Stomach (tissue), 9 donors: ENCODE results near the gene GLCE. TPM values are rescaled to one million over a fixed set of nuclear protein-coding genes. Genes with fewer than 3 reads are reported as not detected.

Experiments used
- DNase-seq, 2 donors: peaks; one replicate each; pipeline versions ENCODE4 v3.0.0 to v3.0.0-alpha.2; 2013 to 2019
- H3K27ac ChIP-seq, 5 donors: fragments of 200-600 bp in 4 of 5; sonication (generic) in 4 of 5; one replicate each; pipeline ENCODE4 v1.5.1; 2013 to 2019; ENCODE audit warnings: mild to moderate bottlenecking in 1 of 5, moderate library complexity in 1 of 5
- H3K27me3 ChIP-seq, 3 donors: fragments of 200-600 bp; sonication (generic); one replicate each; pipeline ENCODE4 v1.5.1; 2017 to 2019; ENCODE audit warnings: mixed run types in 1 of 3
- H3K36me3 ChIP-seq, 4 donors: fragments of 200-600 bp; sonication (generic); 1 replicate in 3 of 4; 2 replicates in 1 of 4; pipeline ENCODE4 v1.5.1; 2016 to 2019
- H3K4me1 ChIP-seq, 4 donors: fragments of 200-600 bp; sonication (generic); one replicate each; pipeline ENCODE4 v1.5.1; 2016 to 2019
- H3K4me3 ChIP-seq, 4 donors: fragments of 200-600 bp; sonication (generic) in 3 of 4; one replicate each; pipeline ENCODE4 v1.5.1; 2016 to 2019; ENCODE audit warnings: mild to moderate bottlenecking in 1 of 4
- H3K9me3 ChIP-seq, 4 donors: fragments of 200-600 bp; sonication (generic); one replicate each; pipeline ENCODE4 v1.5.1; 2016 to 2019
- EP300 ChIP-seq: sonication (generic); formaldehyde crosslinking; IDR thresholded peaks from one replicate; pipeline ENCODE4 v1.6.1; 2017; ENCODE audit warnings: antibody characterized with exemption
- POLR2A ChIP-seq, 4 donors: fragments of 450-650 bp; IDR thresholded peaks; one replicate each; pipeline ENCODE4 v1.6.1; 2016; ENCODE audit warnings: antibody characterized with exemption in 4 of 4, control low read depth in 2 of 4, mild to moderate bottlenecking in 1 of 4, moderate library complexity in 1 of 4
- POLR2AphosphoS5 ChIP-seq, 3 donors: sonication (generic); formaldehyde crosslinking; IDR thresholded peaks; one replicate each; pipeline ENCODE4 v1.6.1; 2016; ENCODE audit warnings: antibody characterized with exemption in 3 of 3
- WGBS, 5 donors: extraction: QIAGEN DNeasy Blood & Tissue Kit in 3 of 5; methylation state at CpG; one replicate each; pipeline versions ENCODE4 v1.1.5 to v1.1.7; 2013 to 2018; 5-methylcytosine and 5-hydroxymethylcytosine counted together
- intact Hi-C: fragments of 100-400 bp; cut with DNase I; formaldehyde crosslinking; loops from one replicate; pipeline ENCODE4 v1.15.1; 2023; ENCODE audit warnings: low total_unique reads
- polyA plus RNA-seq, 3 donors: library from polyadenylated mRNA; stranded (reverse); fragments of 200-250 nt; gene quantifications; one replicate each; pipeline ENCODE4 v1.2.3, GENCODE V29; 2013
- total RNA-seq, 5 donors: library from RNA; depleted of rRNA; stranded (reverse); fragments of >200 nt; gene quantifications; one replicate each; pipeline versions ENCODE4 v1.1.0 to v1.2.3, GENCODE V29; 2014 to 2016
- TF ChIP-seq, protein P1 (sequence below), 7 experiments: fragments of 450-650 bp in 4 of 7; fragments of 200-600 bp in 3 of 7; sonication (generic) in 3 of 7; IDR thresholded peaks; one replicate each; pipeline ENCODE4 v1.5.1; 2016 to 2019; ENCODE audit warnings: antibody characterized with exemption in 7 of 7, control low read depth in 2 of 7, mild to moderate bottlenecking in 1 of 7
- donor health status: healthy with polysubstance abuse.
- donor health status: Bipolar disorder and iron deficiency.
- donor health status: healthy.

GLCE gene
- total and polyA plus RNA-seq, 8 donors: 5.5 to 50.9 (median 22.1) TPM

DNA sequence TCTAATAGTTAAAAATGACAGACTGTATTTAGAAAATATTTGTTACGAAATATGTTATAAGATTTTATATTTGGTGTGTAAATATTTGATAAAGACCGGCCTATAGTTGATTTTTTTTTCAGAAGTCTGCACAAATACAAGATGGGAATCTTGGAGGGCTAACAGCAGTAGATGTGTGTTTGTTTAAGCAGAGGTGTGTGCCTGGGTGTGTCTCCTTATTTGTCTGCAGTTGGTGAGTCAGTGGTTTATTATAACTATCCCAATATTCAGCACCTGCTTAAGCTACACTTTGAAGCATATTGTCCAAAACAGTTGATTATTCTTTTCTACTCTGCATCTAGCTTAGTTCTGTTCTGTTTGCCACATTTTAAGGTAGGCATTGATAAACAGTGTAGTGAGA is 12.4 kb downstream of the GLCE start:
- H3K27ac ChIP-seq: no peak overlapping the region
- WGBS, 5 donors: 29 to 78% (median 44%) methylated on average over 2 of the region's 2 CpGs
- H3K4me1 ChIP-seq: peaks cover 0 to 5% (median 0%) of the 10 kb centered on the region in 4 donors
- H3K9me3 ChIP-seq: no peaks in the 10 kb centered on the region
- TF ChIP-seq POLR2AphosphoS5 (IDR thresholded peaks at IDR 0.05): no peak
- TF ChIP-seq, protein P1, sequence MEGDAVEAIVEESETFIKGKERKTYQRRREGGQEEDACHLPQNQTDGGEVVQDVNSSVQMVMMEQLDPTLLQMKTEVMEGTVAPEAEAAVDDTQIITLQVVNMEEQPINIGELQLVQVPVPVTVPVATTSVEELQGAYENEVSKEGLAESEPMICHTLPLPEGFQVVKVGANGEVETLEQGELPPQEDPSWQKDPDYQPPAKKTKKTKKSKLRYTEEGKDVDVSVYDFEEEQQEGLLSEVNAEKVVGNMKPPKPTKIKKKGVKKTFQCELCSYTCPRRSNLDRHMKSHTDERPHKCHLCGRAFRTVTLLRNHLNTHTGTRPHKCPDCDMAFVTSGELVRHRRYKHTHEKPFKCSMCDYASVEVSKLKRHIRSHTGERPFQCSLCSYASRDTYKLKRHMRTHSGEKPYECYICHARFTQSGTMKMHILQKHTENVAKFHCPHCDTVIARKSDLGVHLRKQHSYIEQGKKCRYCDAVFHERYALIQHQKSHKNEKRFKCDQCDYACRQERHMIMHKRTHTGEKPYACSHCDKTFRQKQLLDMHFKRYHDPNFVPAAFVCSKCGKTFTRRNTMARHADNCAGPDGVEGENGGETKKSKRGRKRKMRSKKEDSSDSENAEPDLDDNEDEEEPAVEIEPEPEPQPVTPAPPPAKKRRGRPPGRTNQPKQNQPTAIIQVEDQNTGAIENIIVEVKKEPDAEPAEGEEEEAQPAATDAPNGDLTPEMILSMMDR (IDR thresholded peaks at IDR 0.05): no peak
- no peak for TF ChIP-seq EP300
- no peak for TF ChIP-seq POLR2A (IDR thresholded peaks at IDR 0.05)
- H3K36me3 ChIP-seq: no peaks in the 10 kb centered on the region
- no peak overlapping the region for H3K4me3 ChIP-seq
- DNase-seq: peak in 1 of 2 donors; percentile 55
- intact Hi-C loops: no loop called here
- no peaks in the 10 kb centered on the region for H3K27me3 ChIP-seq

DNA sequence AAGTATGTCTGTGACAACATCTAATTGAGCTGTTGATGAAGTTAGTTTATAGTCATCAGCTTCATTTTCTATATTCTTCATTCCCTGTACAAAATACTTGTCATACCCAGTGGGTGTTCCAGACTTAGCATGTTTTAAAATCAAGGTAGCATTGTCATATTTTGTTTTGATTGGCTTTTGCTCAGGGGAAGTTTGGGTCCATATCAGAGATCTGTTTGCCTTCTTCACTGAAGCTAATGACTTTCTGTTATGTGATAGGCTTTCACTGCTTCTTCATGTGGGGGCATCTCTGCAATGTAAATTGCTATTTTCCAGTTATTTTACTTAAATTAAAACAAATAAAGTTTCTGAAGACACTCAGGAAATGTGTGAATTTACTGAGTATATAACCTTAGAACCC is 15.1 kb downstream of the GLCE start:
- Histone ChIP-seq H3K27ac (no peak overlapping the region), H3K9me3 (no peaks in the 10 kb centered on the region), H3K36me3 (no peaks in the 10 kb centered on the region), H3K27me3 (no peaks in the 10 kb centered on the region), H3K4me1 (peaks cover 0 to 5% (median 0%) of the 10 kb centered on the region in 4 donors), H3K4me3 (no peak overlapping the region)
- TF ChIP-seq POLR2AphosphoS5 (IDR thresholded peaks at IDR 0.05): no peak
- intact Hi-C loops: no loop called here
- DNase-seq: no peak

DNA sequence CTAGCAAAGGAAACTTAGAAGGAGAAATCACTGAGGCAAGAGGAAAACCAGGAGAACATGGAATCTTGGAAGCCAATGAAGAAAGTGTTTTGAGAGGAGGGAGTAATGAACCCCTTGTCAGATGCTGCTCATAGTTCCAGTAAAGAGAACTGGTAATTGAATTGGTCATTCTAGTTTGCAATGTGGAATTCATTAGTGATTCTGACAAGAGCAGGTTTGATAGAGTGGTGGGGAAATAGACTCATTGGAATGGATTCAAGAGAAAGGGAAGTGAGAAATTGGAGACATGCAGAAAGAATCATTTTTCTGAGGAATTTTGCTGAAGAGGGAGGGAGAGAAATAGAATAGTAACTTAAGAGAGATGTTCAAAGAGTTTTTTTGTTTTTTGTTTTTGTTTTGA is 21.0 kb downstream of the GLCE start:
- DNase-seq: no peak
- Histone ChIP-seq H3K27ac (no peak overlapping the region), H3K27me3 (no peaks in the 10 kb centered on the region), H3K4me1 (no peaks in the 10 kb centered on the region), H3K9me3 (no peaks in the 10 kb centered on the region), H3K36me3 (no peaks in the 10 kb centered on the region), H3K4me3 (no peak overlapping the region)
- intact Hi-C loops: no loop called here
- TF ChIP-seq, protein P1 (IDR thresholded peaks at IDR 0.05): no peak
- no peak for TF ChIP-seq POLR2A (IDR thresholded peaks at IDR 0.05)
- no peak for TF ChIP-seq POLR2AphosphoS5 (IDR thresholded peaks at IDR 0.05)
- no peak for TF ChIP-seq EP300

DNA sequence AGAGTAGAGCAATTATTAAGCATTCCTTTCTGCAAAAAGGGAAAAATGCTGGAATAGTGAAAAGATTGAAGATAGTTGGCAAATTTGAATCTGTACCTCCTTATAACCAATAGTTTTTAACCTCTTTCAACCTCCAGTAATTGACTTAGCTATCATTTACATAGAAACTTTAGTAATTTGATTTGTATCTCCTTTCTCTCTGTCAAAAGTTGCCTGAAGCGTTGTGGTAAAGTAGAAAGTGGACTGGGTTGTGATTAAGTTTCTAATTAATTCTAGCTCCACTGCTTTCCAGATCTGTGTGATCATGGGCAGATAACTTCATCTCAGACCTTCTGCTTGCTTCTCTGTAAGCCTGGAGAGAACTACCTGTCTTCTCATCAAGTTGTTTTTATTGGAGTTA is 24.8 kb downstream of the GLCE start:
- Histone ChIP-seq H3K9me3 (peaks cover 0 to 3% (median 0%) of the 10 kb centered on the region in 4 donors), H3K36me3 (no peaks in the 10 kb centered on the region), H3K27ac (no peak overlapping the region), H3K27me3 (no peaks in the 10 kb centered on the region), H3K4me1 (no peaks in the 10 kb centered on the region), H3K4me3 (no peak overlapping the region)
- DNase-seq: no peak
- TF ChIP-seq, protein P1 (IDR thresholded peaks at IDR 0.05): no peak
- TF ChIP-seq POLR2A (IDR thresholded peaks at IDR 0.05): no peak
- TF ChIP-seq EP300: no peak
- no peak for TF ChIP-seq POLR2AphosphoS5 (IDR thresholded peaks at IDR 0.05)
- 91 to 100% (median 97%) methylated on average over 1 of the region's 1 CpG for WGBS, 5 donors
- intact Hi-C loops: no loop called here

DNA sequence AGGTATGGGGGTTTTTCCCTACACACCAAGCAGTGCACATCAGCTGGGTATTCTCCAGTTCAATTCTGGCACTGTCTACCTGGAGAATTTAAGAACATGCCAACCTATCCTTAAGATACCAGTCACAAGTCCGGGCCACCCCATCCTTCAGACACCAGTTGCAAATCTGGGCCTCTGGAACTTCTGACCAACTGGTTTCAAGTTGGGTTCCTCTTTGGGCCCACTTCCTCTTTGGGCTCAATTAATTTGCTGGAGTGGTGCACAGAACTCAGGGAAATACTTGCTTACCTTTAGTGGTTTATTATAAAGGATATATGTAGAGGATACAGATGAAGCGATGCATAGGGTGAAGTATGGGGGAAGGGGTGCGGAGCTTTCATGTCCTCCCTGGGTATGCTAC is 25.3 kb downstream of the GLCE start:
- H3K4me3 ChIP-seq: no peak overlapping the region
- intact Hi-C loops: no loop called here
- H3K9me3 ChIP-seq: peaks cover 0 to 8% (median 0%) of the 10 kb centered on the region in 4 donors
- no peaks in the 10 kb centered on the region for H3K27me3 ChIP-seq
- no peak overlapping the region for H3K27ac ChIP-seq
- WGBS, 5 donors: 96 to 99% (median 97%) methylated on average over 3 of the region's 3 CpGs
- no peak for DNase-seq
- no peak for TF ChIP-seq EP300
- H3K36me3 ChIP-seq: no peaks in the 10 kb centered on the region
- no peaks in the 10 kb centered on the region for H3K4me1 ChIP-seq
